ENCODE measurements around the gene AP1AR. TPM values are rescaled to one million over a fixed set of nuclear protein-coding genes. Genes with fewer than 3 reads are reported as not detected.

AP1AR gene
- total and polyA plus RNA-seq, 11 donors = 3.7 to 17.3 (median 9.2) TPM

DNA sequence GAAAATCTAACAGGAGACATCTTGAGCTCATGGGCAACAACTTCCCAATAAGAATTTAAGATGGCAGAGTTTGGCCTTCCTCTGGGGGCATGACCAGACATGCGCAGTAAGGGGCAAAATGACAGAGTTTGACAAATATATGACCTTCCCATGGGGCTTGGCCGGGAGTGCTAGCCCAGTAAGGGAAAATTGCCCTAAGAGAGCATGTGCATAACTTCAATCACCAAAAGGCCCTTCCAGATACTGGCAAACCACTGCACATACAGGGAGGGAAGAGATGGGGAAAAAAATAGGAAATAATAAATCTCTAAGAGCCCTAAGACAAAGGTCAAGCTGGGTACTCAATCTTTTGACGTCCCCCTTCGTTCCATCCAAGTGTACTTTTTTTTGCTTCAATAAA lies 40.7 kb downstream of the AP1AR start:
- Histone ChIP-seq H3K36me3 (peaks cover 0 to 25% (median 4%) of the 10 kb centered on the region in 9 donors), H3K9me3 (peaks cover 0 to 5% (median 0%) of the 10 kb centered on the region in 12 donors), H3K27me3 (no peaks in the 10 kb centered on the region), H3K4me1 (peaks cover 0 to 12% (median 0%) of the 10 kb centered on the region in 12 donors), H3K4me3 (no peak overlapping the region), H3K27ac (no peak overlapping the region)
- TF ChIP-seq POLR2A (IDR thresholded peaks at IDR 0.05) = no peak
- TF ChIP-seq, protein P1, sequence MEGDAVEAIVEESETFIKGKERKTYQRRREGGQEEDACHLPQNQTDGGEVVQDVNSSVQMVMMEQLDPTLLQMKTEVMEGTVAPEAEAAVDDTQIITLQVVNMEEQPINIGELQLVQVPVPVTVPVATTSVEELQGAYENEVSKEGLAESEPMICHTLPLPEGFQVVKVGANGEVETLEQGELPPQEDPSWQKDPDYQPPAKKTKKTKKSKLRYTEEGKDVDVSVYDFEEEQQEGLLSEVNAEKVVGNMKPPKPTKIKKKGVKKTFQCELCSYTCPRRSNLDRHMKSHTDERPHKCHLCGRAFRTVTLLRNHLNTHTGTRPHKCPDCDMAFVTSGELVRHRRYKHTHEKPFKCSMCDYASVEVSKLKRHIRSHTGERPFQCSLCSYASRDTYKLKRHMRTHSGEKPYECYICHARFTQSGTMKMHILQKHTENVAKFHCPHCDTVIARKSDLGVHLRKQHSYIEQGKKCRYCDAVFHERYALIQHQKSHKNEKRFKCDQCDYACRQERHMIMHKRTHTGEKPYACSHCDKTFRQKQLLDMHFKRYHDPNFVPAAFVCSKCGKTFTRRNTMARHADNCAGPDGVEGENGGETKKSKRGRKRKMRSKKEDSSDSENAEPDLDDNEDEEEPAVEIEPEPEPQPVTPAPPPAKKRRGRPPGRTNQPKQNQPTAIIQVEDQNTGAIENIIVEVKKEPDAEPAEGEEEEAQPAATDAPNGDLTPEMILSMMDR (IDR thresholded peaks at IDR 0.05) = no peak
- intact Hi-C loops (cut with DNase I) = no loop called here
- ATAC-seq (no peak), DNase-seq (no peak)
- WGBS, 4 donors = 92 to 95% (median 95%) methylated on average over 4 of the region's 4 CpGs

DNA sequence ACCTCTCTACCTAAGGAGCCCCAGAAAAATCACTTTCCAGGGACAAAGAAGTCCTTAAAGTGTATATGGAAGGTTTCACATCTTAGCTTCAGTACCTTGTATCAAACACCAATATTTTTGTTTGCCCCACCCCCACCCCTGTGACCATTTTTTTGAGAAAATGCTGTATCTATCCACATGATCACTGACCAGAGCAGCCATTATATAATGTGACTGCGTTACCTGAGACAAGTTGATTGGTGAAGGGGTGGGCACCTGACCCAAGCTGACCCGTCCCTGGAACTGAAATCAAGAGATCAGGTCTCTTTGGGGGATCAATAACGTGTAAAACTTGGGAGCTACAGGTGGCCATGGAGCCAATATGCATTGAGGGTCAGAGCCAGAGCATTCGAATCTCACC lies 43.4 kb downstream of the AP1AR start:
- Histone ChIP-seq H3K36me3 (peaks cover 0 to 33% (median 0%) of the 10 kb centered on the region in 9 donors), H3K27me3 (no peaks in the 10 kb centered on the region), H3K4me3 (no peak overlapping the region), H3K27ac (no peak overlapping the region), H3K9me3 (peaks cover 0 to 5% (median 0%) of the 10 kb centered on the region in 12 donors), H3K4me1 (peaks cover 0 to 15% (median 2%) of the 10 kb centered on the region in 12 donors)
- ATAC-seq (no peak), DNase-seq (no peak)
- no peak for TF ChIP-seq POLR2A (IDR thresholded peaks at IDR 0.05)
- TF ChIP-seq, protein P1 (IDR thresholded peaks at IDR 0.05) = no peak
- 95 to 98% (median 97%) methylated on average over 4 of the region's 4 CpGs for WGBS, 4 donors
- intact Hi-C loops (cut with DNase I) = no loop called here

DNA sequence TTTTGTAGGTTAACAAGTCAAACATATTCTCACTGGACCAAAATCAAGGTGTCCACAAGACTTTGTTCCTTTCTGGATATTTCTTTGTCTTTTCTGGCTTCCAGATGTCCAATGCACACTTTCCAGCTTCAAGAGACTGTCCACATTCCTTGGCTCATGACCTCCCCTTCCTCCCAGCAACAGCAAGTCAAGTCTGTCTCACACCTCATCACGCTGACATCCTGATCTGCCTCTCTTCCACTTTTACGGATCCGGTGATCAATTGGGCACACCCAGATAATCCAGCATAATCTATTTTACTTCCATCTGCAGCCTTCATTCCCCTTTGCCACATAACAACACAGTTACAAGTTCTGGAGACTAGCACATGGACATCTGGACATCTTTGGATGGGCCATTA lies 44.5 kb downstream of the AP1AR start:
- no peak overlapping the region for H3K4me3 ChIP-seq
- intact Hi-C loops (cut with DNase I) = no loop called here
- H3K36me3 ChIP-seq = peaks cover 0 to 34% (median 0%) of the 10 kb centered on the region in 9 donors
- no peak for TF ChIP-seq POLR2A (IDR thresholded peaks at IDR 0.05)
- TF ChIP-seq, protein P1 (IDR thresholded peaks at IDR 0.05) = no peak
- ATAC-seq (no peak), DNase-seq (no peak)
- 80 to 93% (median 83%) methylated on average over 3 of the region's 3 CpGs for WGBS, 4 donors
- H3K4me1 ChIP-seq = peaks cover 0 to 25% (median 2%) of the 10 kb centered on the region in 12 donors
- H3K27me3 ChIP-seq = no peaks in the 10 kb centered on the region
- peaks cover 0 to 5% (median 0%) of the 10 kb centered on the region in 12 donors for H3K9me3 ChIP-seq
- peak overlapping the region in 1 of 12 donors; percentile 2 for H3K27ac ChIP-seq

DNA sequence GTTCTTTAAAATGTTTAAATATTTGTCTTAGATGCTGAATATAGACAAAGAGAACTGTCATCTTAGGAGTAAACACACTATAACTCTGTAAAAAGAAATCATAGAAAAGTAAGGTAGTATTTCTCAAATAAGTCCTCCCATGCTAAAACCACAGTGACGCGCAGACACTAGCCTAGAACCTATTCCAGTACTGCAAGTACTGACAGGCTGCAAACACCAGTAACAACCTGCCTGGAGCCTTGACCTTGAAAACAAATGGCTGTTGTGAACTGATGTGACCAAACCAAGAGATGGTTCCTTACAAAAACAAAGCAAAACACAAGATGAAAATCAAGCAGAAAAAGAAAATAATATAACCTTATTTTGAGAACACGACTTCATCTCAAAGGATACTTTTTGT lies 45.6 kb downstream of the AP1AR start:
- Histone ChIP-seq H3K9me3 (peaks cover 0 to 4% (median 0%) of the 10 kb centered on the region in 12 donors), H3K27me3 (no peaks in the 10 kb centered on the region), H3K36me3 (peaks cover 0 to 36% (median 0%) of the 10 kb centered on the region in 9 donors), H3K4me3 (no peak overlapping the region), H3K4me1 (peaks cover 0 to 33% (median 2%) of the 10 kb centered on the region in 12 donors), H3K27ac (peak overlapping the region in 1 of 12 donors; percentile 36)
- peak in 1 of 4 donors; percentile 41 for ATAC-seq
- no peak for DNase-seq
- WGBS, 4 donors = 84 to 96% (median 93%) methylated on average over 3 of the region's 3 CpGs
- TF ChIP-seq, protein P1 (IDR thresholded peaks at IDR 0.05) = no peak
- intact Hi-C loops (cut with DNase I) = no loop called here

All from heart left ventricle (tissue), 16 donors.